HFF-Myc (cell line): Measurements from ENCODE around the gene ARL14.

Experiments
- DNase-seq: peaks from one replicate; pipeline ENCODE4 v3.0.0-alpha.2; 2011; ENCODE audit warnings: low read depth; ENCODE audit errors: extremely low read depth
- H3K4me3 ChIP-seq: replicated peaks from 2 replicates; pipeline ENCODE4 v1.5.1; 2011; ENCODE audit warnings: low read depth, mild to moderate bottlenecking, control low read depth, low read length
- TF ChIP-seq, protein P1 (sequence below): IDR thresholded peaks from 2 replicates; pipeline ENCODE4 v1.5.1; 2012; ENCODE audit warnings: mild to moderate bottlenecking, low read depth, low read length, control low read depth; ENCODE audit errors: missing control alignments

Gene ARL14

DNA sequence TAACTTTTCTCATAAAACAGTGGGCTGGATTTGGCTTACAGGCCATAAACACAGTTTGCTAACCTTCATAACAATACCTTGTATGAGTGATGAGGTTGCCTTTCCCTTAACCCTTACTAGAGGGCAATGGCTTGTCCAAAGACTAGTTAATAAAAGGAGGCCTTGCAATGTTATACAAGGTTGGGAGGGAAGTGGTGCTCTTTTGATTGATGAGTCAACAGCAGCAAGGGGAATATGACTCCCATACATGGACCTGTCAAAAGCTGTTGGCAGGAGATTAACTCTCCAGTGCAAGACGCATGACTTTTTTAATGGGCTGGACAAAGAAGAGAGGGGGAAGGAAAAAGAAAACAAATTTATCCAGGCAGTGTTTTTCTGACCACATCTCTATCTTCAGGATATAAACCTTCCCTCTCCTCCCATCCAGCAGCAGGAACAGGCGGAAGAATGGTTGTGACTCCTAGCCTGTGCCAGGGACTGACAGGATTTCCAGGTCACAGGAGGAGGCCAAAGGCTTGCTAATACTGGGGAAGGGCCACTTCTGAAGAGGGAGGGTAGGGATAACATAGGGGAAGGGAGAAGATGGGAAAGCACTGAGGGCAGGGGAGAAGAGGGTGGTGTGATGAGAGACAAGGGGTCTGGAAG lies 35.2 kb upstream of the ARL14 start:
- TF ChIP-seq, protein P1, sequence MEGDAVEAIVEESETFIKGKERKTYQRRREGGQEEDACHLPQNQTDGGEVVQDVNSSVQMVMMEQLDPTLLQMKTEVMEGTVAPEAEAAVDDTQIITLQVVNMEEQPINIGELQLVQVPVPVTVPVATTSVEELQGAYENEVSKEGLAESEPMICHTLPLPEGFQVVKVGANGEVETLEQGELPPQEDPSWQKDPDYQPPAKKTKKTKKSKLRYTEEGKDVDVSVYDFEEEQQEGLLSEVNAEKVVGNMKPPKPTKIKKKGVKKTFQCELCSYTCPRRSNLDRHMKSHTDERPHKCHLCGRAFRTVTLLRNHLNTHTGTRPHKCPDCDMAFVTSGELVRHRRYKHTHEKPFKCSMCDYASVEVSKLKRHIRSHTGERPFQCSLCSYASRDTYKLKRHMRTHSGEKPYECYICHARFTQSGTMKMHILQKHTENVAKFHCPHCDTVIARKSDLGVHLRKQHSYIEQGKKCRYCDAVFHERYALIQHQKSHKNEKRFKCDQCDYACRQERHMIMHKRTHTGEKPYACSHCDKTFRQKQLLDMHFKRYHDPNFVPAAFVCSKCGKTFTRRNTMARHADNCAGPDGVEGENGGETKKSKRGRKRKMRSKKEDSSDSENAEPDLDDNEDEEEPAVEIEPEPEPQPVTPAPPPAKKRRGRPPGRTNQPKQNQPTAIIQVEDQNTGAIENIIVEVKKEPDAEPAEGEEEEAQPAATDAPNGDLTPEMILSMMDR: no peak
- DNase-seq: no peak
- no peak overlapping the region for H3K4me3 ChIP-seq

DNA sequence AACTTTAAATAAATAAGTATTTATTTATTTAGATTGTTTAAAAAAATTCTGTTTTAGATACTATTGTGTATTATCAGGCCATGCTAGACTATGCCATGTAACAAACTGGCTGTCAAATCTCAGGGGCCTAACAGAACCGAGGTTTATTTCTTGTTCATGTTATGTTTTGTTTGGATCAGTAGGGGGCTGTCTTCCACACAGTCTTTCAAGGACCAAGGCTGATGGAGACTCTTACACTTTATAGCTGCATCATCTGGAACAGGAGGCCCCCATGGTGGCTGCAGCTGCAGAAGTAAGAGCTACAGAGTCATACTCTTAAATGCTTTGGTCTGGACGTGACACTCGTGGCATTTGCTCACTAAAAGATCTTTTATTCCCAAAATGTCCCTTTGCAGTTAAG lies 33.0 kb upstream of the ARL14 start:
- no peak overlapping the region for H3K4me3 ChIP-seq
- TF ChIP-seq, protein P1: peak; percentile 38
- no peak for DNase-seq

DNA sequence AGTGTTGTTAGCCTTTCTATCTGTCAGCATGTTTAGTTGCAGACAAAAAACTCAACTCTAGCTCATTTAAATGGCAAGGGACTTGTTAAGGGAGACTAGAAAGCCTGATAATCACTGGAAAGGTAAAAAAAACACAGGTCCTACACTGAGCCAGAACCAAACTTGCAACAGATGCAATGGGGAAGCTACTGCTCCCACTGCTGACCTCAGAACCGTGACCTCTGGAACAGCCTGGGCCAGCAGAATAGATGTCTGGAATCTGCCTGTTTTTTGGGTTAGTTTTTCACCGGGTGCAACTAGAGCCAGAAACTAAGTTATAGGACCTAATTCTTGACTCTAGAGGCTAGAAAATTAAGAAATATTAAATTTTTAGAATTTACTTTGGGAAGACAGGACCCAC lies 32.5 kb upstream of the ARL14 start:
- H3K4me3 ChIP-seq: no peak overlapping the region
- TF ChIP-seq, protein P1: no peak
- DNase-seq: no peak

DNA sequence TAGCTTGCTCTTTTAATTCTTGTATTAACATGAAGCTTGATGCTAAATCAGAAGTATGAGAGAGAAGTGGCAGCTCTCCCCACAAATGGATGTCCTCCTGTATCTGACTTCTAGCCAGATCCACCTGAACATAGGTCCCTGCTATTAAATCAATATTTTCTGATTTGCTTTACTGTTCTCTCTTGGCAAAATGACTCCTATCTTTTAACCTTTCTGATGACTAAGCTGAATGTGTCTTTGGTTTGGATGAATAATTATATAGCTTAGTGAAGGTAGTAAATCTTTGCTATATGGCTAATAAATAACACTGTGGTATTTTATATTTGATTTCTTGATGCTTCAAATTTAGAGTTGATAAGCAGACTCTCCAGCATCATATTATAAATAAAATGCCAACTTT lies 28.3 kb upstream of the ARL14 start:
- no peak for DNase-seq
- TF ChIP-seq, protein P1: no peak

DNA sequence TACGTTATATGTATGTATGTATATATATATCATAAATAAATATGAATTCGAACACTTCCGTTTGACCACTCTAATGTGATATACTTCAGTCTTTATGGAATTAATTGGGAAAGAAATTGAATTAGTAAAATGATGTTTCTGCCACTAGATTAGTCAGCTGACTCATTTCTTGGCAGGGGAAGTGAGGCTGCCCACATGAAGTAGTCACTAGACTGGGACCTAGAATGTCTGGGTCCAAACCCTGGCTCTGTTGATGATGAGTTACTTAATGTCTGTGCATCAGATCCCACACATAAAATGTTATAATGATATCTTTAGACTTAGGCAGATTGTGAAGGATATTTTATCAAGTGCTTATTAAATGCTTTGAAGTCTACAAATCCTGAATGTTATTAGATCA lies 27.4 kb upstream of the ARL14 start:
- DNase-seq: no peak
- no peak overlapping the region for H3K4me3 ChIP-seq
- TF ChIP-seq, protein P1: no peak

More for the DNA sequence above, 28.3 kb upstream of the ARL14 start:
- no peak overlapping the region for H3K4me3 ChIP-seq

DNA sequence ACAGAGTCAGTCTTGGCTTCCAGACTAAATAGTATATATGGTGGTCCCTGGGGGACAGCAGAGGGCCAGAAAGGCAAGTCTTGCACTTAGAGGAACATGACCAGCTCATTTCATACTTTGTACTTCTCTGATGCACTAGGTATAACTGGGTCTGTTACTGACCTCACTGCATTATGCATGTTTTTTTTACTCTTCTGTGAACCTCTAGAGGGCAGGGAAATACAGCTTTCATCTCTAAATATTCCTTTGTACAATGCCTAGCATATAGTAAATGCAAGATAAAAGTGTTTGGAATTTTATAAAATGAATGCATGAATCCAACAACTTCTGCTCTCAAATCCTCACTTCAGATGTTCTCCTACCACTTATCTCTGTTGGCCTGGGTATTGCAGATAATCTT lies 23.4 kb upstream of the ARL14 start:
- H3K4me3 ChIP-seq: no peak overlapping the region
- TF ChIP-seq, protein P1: no peak
- DNase-seq: no peak

DNA sequence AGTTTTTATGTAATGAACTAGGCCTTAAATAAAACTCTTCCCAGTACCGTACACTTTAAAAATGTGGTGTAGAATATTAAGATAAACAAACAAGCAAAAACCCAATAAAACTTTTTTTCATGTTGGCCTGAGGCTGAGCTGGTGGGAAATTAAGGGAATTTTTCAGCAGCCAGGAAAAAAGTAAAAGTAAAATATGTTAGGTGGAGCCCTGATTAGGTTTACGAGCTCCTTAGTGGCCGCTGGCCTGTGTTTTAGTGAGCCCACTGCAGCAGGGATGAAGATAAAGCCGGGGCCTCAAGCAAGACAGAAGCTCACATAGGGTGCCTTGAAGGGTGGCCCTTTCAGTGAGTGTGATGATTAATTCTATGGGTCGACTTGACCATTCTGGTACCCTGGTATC lies 16.1 kb upstream of the ARL14 start:
- DNase-seq: no peak
- no peak overlapping the region for H3K4me3 ChIP-seq
- TF ChIP-seq, protein P1: no peak
